HepG2 (cell line): ENCODE measurements around the gene RRP12.

Source experiments
- E2F5 ChIP-seq: sonication (generic); formaldehyde crosslinking; conservative IDR thresholded peaks from 2 replicates; pipeline ENCODE4 v1.4.0; 2020; ENCODE audit warnings: missing genetic modification reagents
- EP300 ChIP-seq, 3 experiments: sonication (generic) in 1 of 3; formaldehyde crosslinking in 1 of 3; IDR thresholded peaks; 2 replicates each; pipeline versions ENCODE4 v1.5.1 to v1.6.1; 2011 to 2020; ENCODE audit warnings: low read depth in 2 of 3, low read length in 2 of 3, borderline replicate concordance in 1 of 3, improper control_type of control experiment in 1 of 3, mild to moderate bottlenecking in 1 of 3, missing genetic modification reagents in 1 of 3, moderate library complexity in 1 of 3
- SIN3A ChIP-seq: IDR thresholded peaks from 2 replicates; pipeline ENCODE4 v1.6.1; 2011; ENCODE audit warnings: low read depth, mild to moderate bottlenecking, control low read depth, low read length, borderline replicate concordance

GRCh38 chr10:97367126-97367649 is 34.0 kb downstream of the RRP12 start:
- no peak for TF ChIP-seq EP300 (IDR thresholded peaks at IDR 0.05; ENCODE audit: low read depth in 2 of 2, low read length in 2 of 2)
- no peak for TF ChIP-seq EP300 (CRISPR knock-in tag; IDR thresholded peaks at IDR 0.05; ENCODE audit: borderline replicate concordance)
- TF ChIP-seq SIN3A: no peak
- TF ChIP-seq E2F5 (CRISPR knock-in tag): no peak
